Urinary bladder (tissue), 4 donors: Measurements from ENCODE around the gene GNB3. TPM values are rescaled to one million over a fixed set of nuclear protein-coding genes. Genes with fewer than 3 reads are reported as not detected.

Experiments used
- DNase-seq: peaks from one replicate; pipeline ENCODE4 v3.0.0-alpha.2; 2015; ENCODE audit errors: extremely low spot score
- H3K27ac ChIP-seq: one replicate; pipeline ENCODE4 v1.5.1; 2013; ENCODE audit warnings: low read depth, mild to moderate bottlenecking, moderate library complexity
- H3K36me3 ChIP-seq: one replicate; pipeline ENCODE4 v1.6.1; 2013; ENCODE audit warnings: mild to moderate bottlenecking, moderate library complexity; ENCODE audit not compliant: insufficient read depth
- H3K4me1 ChIP-seq: one replicate; pipeline ENCODE4 v1.6.1; 2013; ENCODE audit warnings: mild to moderate bottlenecking, moderate library complexity; ENCODE audit not compliant: insufficient read depth
- H3K4me3 ChIP-seq: one replicate; pipeline ENCODE4 v1.5.1; 2013; ENCODE audit warnings: low read depth, low read length
- WGBS: extraction: QIAGEN DNeasy Blood & Tissue Kit; methylation state at CpG from one replicate; pipeline ENCODE4 v1.1.7; 2013; 5-methylcytosine and 5-hydroxymethylcytosine counted together
- polyA plus RNA-seq: library from polyadenylated mRNA; stranded (reverse); fragments of 200-250 nt; gene quantifications from one replicate; pipeline ENCODE4 v1.2.3, GENCODE V29; 2013
- total RNA-seq: library from RNA; depleted of rRNA; stranded (reverse); fragments of >200 nt; gene quantifications from one replicate; pipeline ENCODE4 v1.2.3, GENCODE V29; 2014
- donor health status: healthy with polysubstance abuse.
- donor health status: healthy.

Gene GNB3
- total and polyA plus RNA-seq, 2 donors, result 2.5 to 4.6 TPM

- no peak overlapping the region for H3K27ac ChIP-seq
- H3K4me3 ChIP-seq, result no peak overlapping the region
- 7% methylated on average over 8 of the region's 8 CpGs for WGBS
- DNase-seq, result peak; percentile 73
- no peaks in the 10 kb centered on the region for H3K4me1 ChIP-seq
- H3K36me3 ChIP-seq, result no peaks in the 10 kb centered on the region
Observed at GRCh38 chr12:6827437-6827911, 13.3 kb upstream of the GNB3 start.

GRCh38 chr12:6827982-6828780, 12.5 kb upstream of the GNB3 start, which contains the start of gene P3H3:
Gene P3H3, plus strand, starts transcription at chr12:6828407. Its CDS starts 34 bp downstream, at chr12:6828441.
- H3K4me3 ChIP-seq, result peak within 1 kb of the TSS; percentile 81
- H3K36me3 ChIP-seq, result no peaks in the 10 kb centered on the region
- peak within 1 kb of the TSS; percentile 72 for H3K27ac ChIP-seq
- under 1% methylated on average over 59 of the region's 60 CpGs for WGBS
- H3K4me1 ChIP-seq, result no peaks in the 10 kb centered on the region
- peak; percentile 33 for DNase-seq

- DNase-seq, result peak; percentile 40
- Histone ChIP-seq H3K4me1 (no peaks in the 10 kb centered on the region), H3K36me3 (no peaks in the 10 kb centered on the region), H3K27ac (peak overlapping the region; percentile 72), H3K4me3 (peak overlapping the region; percentile 81)
- WGBS, result under 1% methylated on average over 71 of the region's 71 CpGs
Observed at GRCh38 chr12:6828781-6829535, 11.8 kb upstream of the GNB3 start.

GRCh38 chr12:6829536-6830220, 11.0 kb upstream of the GNB3 start:
- no peaks in the 10 kb centered on the region for H3K4me1 ChIP-seq
- H3K36me3 ChIP-seq, result no peaks in the 10 kb centered on the region
- no peak overlapping the region for H3K27ac ChIP-seq
- H3K4me3 ChIP-seq, result peak overlapping the region; percentile 81
- WGBS, result 36% methylated on average over 19 of the region's 19 CpGs
- no peak for DNase-seq

- WGBS, result 81% methylated on average over 11 of the region's 11 CpGs
- Histone ChIP-seq H3K4me1 (no peaks in the 10 kb centered on the region), H3K36me3 (no peaks in the 10 kb centered on the region), H3K4me3 (no peak overlapping the region), H3K27ac (no peak overlapping the region)
- no peak for DNase-seq
Observed at GRCh38 chr12:6830286-6830890, 10.3 kb upstream of the GNB3 start.

GRCh38 chr12:6830999-6831398, 9.7 kb upstream of the GNB3 start:
- Histone ChIP-seq H3K36me3 (no peaks in the 10 kb centered on the region), H3K27ac (no peak overlapping the region), H3K4me1 (no peaks in the 10 kb centered on the region), H3K4me3 (no peak overlapping the region)
- 88% methylated on average over 6 of the region's 6 CpGs for WGBS
- DNase-seq, result no peak

- Histone ChIP-seq H3K4me3 (no peak overlapping the region), H3K36me3 (no peaks in the 10 kb centered on the region), H3K4me1 (no peaks in the 10 kb centered on the region), H3K27ac (no peak overlapping the region)
- WGBS, result 88% methylated on average over 12 of the region's 12 CpGs
- no peak for DNase-seq
Observed at GRCh38 chr12:6831450-6831995, 9.2 kb upstream of the GNB3 start.

- Histone ChIP-seq H3K4me1 (no peaks in the 10 kb centered on the region), H3K36me3 (no peaks in the 10 kb centered on the region), H3K4me3 (no peak overlapping the region), H3K27ac (no peak overlapping the region)
- DNase-seq, result no peak
- WGBS, result 96% methylated on average over 4 of the region's 4 CpGs
Observed at GRCh38 chr12:6832125-6832524, 8.6 kb upstream of the GNB3 start.

- DNase-seq, result no peak
- Histone ChIP-seq H3K36me3 (no peaks in the 10 kb centered on the region), H3K27ac (no peak overlapping the region)
Observed at GRCh38 chr12:6833189-6833890, 7.4 kb upstream of the GNB3 start.

GRCh38 chr12:6834254-6834653, 6.5 kb upstream of the GNB3 start:
- 72% methylated on average over 1 of the region's 1 CpG for WGBS
- H3K4me1 ChIP-seq, result no peaks in the 10 kb centered on the region
- no peak for DNase-seq
- no peaks in the 10 kb centered on the region for H3K36me3 ChIP-seq
- no peak overlapping the region for H3K4me3 ChIP-seq
- no peak overlapping the region for H3K27ac ChIP-seq

More at GRCh38 chr12:6833189-6833890, 7.4 kb upstream of the GNB3 start:
- no peak overlapping the region for H3K4me3 ChIP-seq
- WGBS, result 71% methylated on average over 6 of the region's 6 CpGs
- H3K4me1 ChIP-seq, result no peaks in the 10 kb centered on the region

- WGBS, result 82% methylated on average over 5 of the region's 5 CpGs
- H3K27ac ChIP-seq, result no peak overlapping the region
- H3K36me3 ChIP-seq, result no peaks in the 10 kb centered on the region
Observed at GRCh38 chr12:6834873-6835272, 5.9 kb upstream of the GNB3 start.

GRCh38 chr12:6836851-6837250, 3.9 kb upstream of the GNB3 start:
- H3K36me3 ChIP-seq, result no peaks in the 10 kb centered on the region
- H3K27ac ChIP-seq, result no peak overlapping the region
- H3K4me3 ChIP-seq, result no peak overlapping the region
- WGBS, result 93% methylated on average over 16 of the region's 16 CpGs
- no peak for DNase-seq
- no peaks in the 10 kb centered on the region for H3K4me1 ChIP-seq

More at GRCh38 chr12:6834873-6835272, 5.9 kb upstream of the GNB3 start:
- DNase-seq, result no peak
- H3K4me1 ChIP-seq, result no peaks in the 10 kb centered on the region
- H3K4me3 ChIP-seq, result no peak overlapping the region
